ENCODE results near the gene TSPAN7.

TSPAN7 gene

GRCh38 chrX:38694394-38694793, 133.1 kb downstream of the TSPAN7 start:
- Histone ChIP-seq H3K27ac (replicated peaks) (no peak overlapping the region), H3K27me3 (ENCODE audit: insufficient read depth, poor library complexity, severe bottlenecking) (peaks cover 3% of the 10 kb centered on the region), H3K4me3 (replicated peaks; ENCODE audit: insufficient read depth, low read length) (no peak overlapping the region)
- no peak for TF ChIP-seq GABPA (IDR thresholded peaks at IDR 0.05; ENCODE audit: low read depth)
- TF ChIP-seq CTCF (IDR thresholded peaks at IDR 0.05; ENCODE audit: insufficient read depth, low read length): no peak
- TF ChIP-seq SPI1 (IDR thresholded peaks at IDR 0.05; ENCODE audit: borderline replicate concordance, low read depth): no peak
- no peak for TF ChIP-seq POLR2AphosphoS5 (IDR thresholded peaks at IDR 0.05; ENCODE audit: low read depth)
- TF ChIP-seq REST (IDR thresholded peaks at IDR 0.05; ENCODE audit: insufficient replicate concordance, low read depth): no peak
- no peak for DNase-seq (ENCODE audit: low read depth in 1 of 2, low spot score in 1 of 2)

GRCh38 chrX:38697461-38697860, 136.1 kb downstream of the TSPAN7 start:
- TF ChIP-seq GABPA (IDR thresholded peaks at IDR 0.05; ENCODE audit: low read depth) (no peak), CTCF (IDR thresholded peaks at IDR 0.05; ENCODE audit: insufficient read depth, low read length) (no peak), POLR2AphosphoS5 (IDR thresholded peaks at IDR 0.05; ENCODE audit: low read depth) (no peak), REST (IDR thresholded peaks at IDR 0.05; ENCODE audit: insufficient replicate concordance, low read depth) (no peak), SPI1 (IDR thresholded peaks at IDR 0.05; ENCODE audit: borderline replicate concordance, low read depth) (no peak)
- H3K4me3 ChIP-seq (replicated peaks; ENCODE audit: insufficient read depth, low read length): no peak overlapping the region
- no peaks in the 10 kb centered on the region for H3K27me3 ChIP-seq (ENCODE audit: insufficient read depth, poor library complexity, severe bottlenecking)
- DNase-seq (ENCODE audit: low read depth in 1 of 2, low spot score in 1 of 2): no peak
- no peak overlapping the region for H3K27ac ChIP-seq (replicated peaks)

- Histone ChIP-seq H3K4me3 (replicated peaks; ENCODE audit: insufficient read depth, low read length) (no peak overlapping the region), H3K27me3 (ENCODE audit: insufficient read depth, poor library complexity, severe bottlenecking) (no peaks in the 10 kb centered on the region), H3K27ac (replicated peaks) (no peak overlapping the region)
- DNase-seq (ENCODE audit: low read depth in 1 of 2, low spot score in 1 of 2): no peak
- no peak for TF ChIP-seq SPI1 (IDR thresholded peaks at IDR 0.05; ENCODE audit: borderline replicate concordance, low read depth)
- TF ChIP-seq POLR2AphosphoS5 (IDR thresholded peaks at IDR 0.05; ENCODE audit: low read depth): no peak
- TF ChIP-seq REST (IDR thresholded peaks at IDR 0.05; ENCODE audit: insufficient replicate concordance, low read depth): no peak
These were observed 137.8 kb downstream of the TSPAN7 start for GRCh38 chrX:38699121-38699520.

GRCh38 chrX:38699696-38700095, 138.4 kb downstream of the TSPAN7 start:
- Histone ChIP-seq H3K27ac (replicated peaks) (no peak overlapping the region), H3K4me3 (replicated peaks; ENCODE audit: insufficient read depth, low read length) (no peak overlapping the region), H3K27me3 (ENCODE audit: insufficient read depth, poor library complexity, severe bottlenecking) (no peaks in the 10 kb centered on the region)
- DNase-seq (ENCODE audit: low read depth in 1 of 2, low spot score in 1 of 2): no peak
- TF ChIP-seq POLR2AphosphoS5 (IDR thresholded peaks at IDR 0.05; ENCODE audit: low read depth) (no peak), GABPA (IDR thresholded peaks at IDR 0.05; ENCODE audit: low read depth) (no peak), SPI1 (IDR thresholded peaks at IDR 0.05; ENCODE audit: borderline replicate concordance, low read depth) (no peak), CTCF (IDR thresholded peaks at IDR 0.05; ENCODE audit: insufficient read depth, low read length) (no peak), REST (IDR thresholded peaks at IDR 0.05; ENCODE audit: insufficient replicate concordance, low read depth) (no peak)
